Astrocyte (in vitro differentiated cells and primary cell): Measurements from ENCODE around the gene TSPAN15. TPM values are rescaled to one million over a fixed set of nuclear protein-coding genes. Genes with fewer than 3 reads are reported as not detected.

Source experiments
- DNase-seq: peaks from one replicate; pipeline ENCODE4 v3.0.0-alpha.2; 2010; ENCODE audit warnings: low read depth
- FAIRE-seq: peaks from 2 replicates; lab custom pipeline; 2011; peaks lifted over from hg19 to GRCh38; lab: Jason Lieb, UNC
- H2AFZ ChIP-seq: 2 replicates; pipeline ENCODE4 v1.6.0; 2012; ENCODE audit warnings: low read depth, low read length, inconsistent platforms
- H3K27ac ChIP-seq: 2 replicates; pipeline ENCODE4 v1.5.1; 2011; ENCODE audit warnings: low read depth, low read length, inconsistent platforms
- H3K27me3 ChIP-seq: 2 replicates; pipeline ENCODE4 v1.6.0; 2011; ENCODE audit warnings: low read length, inconsistent platforms; ENCODE audit not compliant: insufficient read depth
- H3K36me3 ChIP-seq: 2 replicates; pipeline ENCODE4 v1.5.1; 2011; ENCODE audit warnings: low read length, inconsistent platforms; ENCODE audit not compliant: insufficient read depth
- H3K4me1 ChIP-seq: 2 replicates; pipeline ENCODE4 v1.5.1; 2011; ENCODE audit warnings: low read length, inconsistent platforms; ENCODE audit not compliant: insufficient read depth
- H3K4me2 ChIP-seq: 2 replicates; pipeline ENCODE4 v1.6.0; 2012; ENCODE audit warnings: low read length, inconsistent platforms
- H3K4me3 ChIP-seq: 2 replicates; pipeline ENCODE4 v1.5.1; 2011; ENCODE audit warnings: low read depth, mild to moderate bottlenecking, low read length, inconsistent platforms; ENCODE audit not compliant: insufficient read depth
- H3K79me2 ChIP-seq: 2 replicates; pipeline ENCODE4 v1.6.0; 2012; ENCODE audit warnings: mild to moderate bottlenecking, low read length, inconsistent platforms; ENCODE audit not compliant: insufficient read depth
- H3K9ac ChIP-seq: 2 replicates; pipeline ENCODE4 v1.6.0; 2012; ENCODE audit warnings: mild to moderate bottlenecking, low read length, inconsistent platforms
- H3K9me3 ChIP-seq: 2 replicates; pipeline ENCODE4 v1.5.1; 2012; ENCODE audit warnings: low read depth, mild to moderate bottlenecking, low read length, inconsistent platforms; ENCODE audit not compliant: insufficient read depth
- H4K20me1 ChIP-seq: 2 replicates; pipeline ENCODE4 v1.6.0; 2012; ENCODE audit warnings: low read length, inconsistent platforms; ENCODE audit not compliant: insufficient read depth
- H3K27ac Mint-ChIP-seq: one replicate; pipeline ENCODE4 v1.8.0; 2021; ENCODE audit warnings: mild to moderate bottlenecking, mixed read lengths; ENCODE audit not compliant: unreplicated experiment
- H3K27me3 Mint-ChIP-seq: one replicate; pipeline ENCODE4 v1.8.0; 2021; ENCODE audit warnings: low read depth, mixed read lengths; ENCODE audit not compliant: unreplicated experiment
- H3K36me3 Mint-ChIP-seq: one replicate; pipeline ENCODE4 v1.8.0; 2021; ENCODE audit warnings: low read depth, mixed read lengths; ENCODE audit not compliant: unreplicated experiment
- H3K4me1 Mint-ChIP-seq: one replicate; pipeline ENCODE4 v1.8.0; 2021; ENCODE audit warnings: low read depth, mixed read lengths; ENCODE audit not compliant: unreplicated experiment
- H3K4me3 Mint-ChIP-seq: one replicate; pipeline ENCODE4 v1.8.0; 2021; ENCODE audit warnings: mild to moderate bottlenecking, moderate library complexity, mixed read lengths; ENCODE audit not compliant: unreplicated experiment
- H3K9me3 Mint-ChIP-seq: one replicate; pipeline ENCODE4 v1.8.0; 2021; ENCODE audit warnings: mild to moderate bottlenecking, mixed read lengths; ENCODE audit not compliant: unreplicated experiment
- EZH2 ChIP-seq: IDR thresholded peaks from 2 replicates; pipeline ENCODE4 v1.6.1; 2012; ENCODE audit warnings: mild to moderate bottlenecking, low read length, inconsistent platforms; ENCODE audit not compliant: insufficient read depth
- total RNA-seq: library from RNA; stranded (reverse); gene quantifications from 2 replicates; pipeline ENCODE4 v1.2.1, GENCODE V29; 2021
- TF ChIP-seq, protein P1 (sequence below): IDR thresholded peaks from 2 replicates; pipeline ENCODE4 v1.5.1; 2011; ENCODE audit warnings: low read depth, mild to moderate bottlenecking, inconsistent platforms, low read length, moderate library complexity; ENCODE audit not compliant: insufficient read depth

TSPAN15 gene
- total RNA-seq, 1 donor from 2014 or later = 9.4 TPM

GRCh38 chr10:69439350-69439739 lies 11.9 kb upstream of the TSPAN15 start:
- peaks cover 22% of the 10 kb centered on the region for H3K27me3 Mint-ChIP-seq
- no peak for FAIRE-seq
- H3K9me3 ChIP-seq = no peaks in the 10 kb centered on the region
- H3K27me3 ChIP-seq = peaks cover 4% of the 10 kb centered on the region
- H3K4me1 Mint-ChIP-seq = peaks cover 4% of the 10 kb centered on the region
- no peaks in the 10 kb centered on the region for H3K36me3 Mint-ChIP-seq
- no peak for DNase-seq
- no peak overlapping the region for H3K4me3 ChIP-seq
- no peak overlapping the region for H3K9ac ChIP-seq
- no peak for TF ChIP-seq EZH2
- TF ChIP-seq, protein P1, sequence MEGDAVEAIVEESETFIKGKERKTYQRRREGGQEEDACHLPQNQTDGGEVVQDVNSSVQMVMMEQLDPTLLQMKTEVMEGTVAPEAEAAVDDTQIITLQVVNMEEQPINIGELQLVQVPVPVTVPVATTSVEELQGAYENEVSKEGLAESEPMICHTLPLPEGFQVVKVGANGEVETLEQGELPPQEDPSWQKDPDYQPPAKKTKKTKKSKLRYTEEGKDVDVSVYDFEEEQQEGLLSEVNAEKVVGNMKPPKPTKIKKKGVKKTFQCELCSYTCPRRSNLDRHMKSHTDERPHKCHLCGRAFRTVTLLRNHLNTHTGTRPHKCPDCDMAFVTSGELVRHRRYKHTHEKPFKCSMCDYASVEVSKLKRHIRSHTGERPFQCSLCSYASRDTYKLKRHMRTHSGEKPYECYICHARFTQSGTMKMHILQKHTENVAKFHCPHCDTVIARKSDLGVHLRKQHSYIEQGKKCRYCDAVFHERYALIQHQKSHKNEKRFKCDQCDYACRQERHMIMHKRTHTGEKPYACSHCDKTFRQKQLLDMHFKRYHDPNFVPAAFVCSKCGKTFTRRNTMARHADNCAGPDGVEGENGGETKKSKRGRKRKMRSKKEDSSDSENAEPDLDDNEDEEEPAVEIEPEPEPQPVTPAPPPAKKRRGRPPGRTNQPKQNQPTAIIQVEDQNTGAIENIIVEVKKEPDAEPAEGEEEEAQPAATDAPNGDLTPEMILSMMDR = no peak
- no peaks in the 10 kb centered on the region for H4K20me1 ChIP-seq
- no peaks in the 10 kb centered on the region for H3K79me2 ChIP-seq
- no peaks in the 10 kb centered on the region for H3K36me3 ChIP-seq
- H3K4me2 ChIP-seq = no peak overlapping the region
- no peak overlapping the region for H3K27ac Mint-ChIP-seq
- H2AFZ ChIP-seq = no peak overlapping the region
- H3K27ac ChIP-seq = no peak overlapping the region
- H3K4me3 Mint-ChIP-seq = no peak overlapping the region
- H3K4me1 ChIP-seq = peaks cover 5% of the 10 kb centered on the region
- peaks cover 6% of the 10 kb centered on the region for H3K9me3 Mint-ChIP-seq

- DNase-seq (no peak), FAIRE-seq (no peak)
- H3K9me3 ChIP-seq = no peaks in the 10 kb centered on the region
- Mint-ChIP-seq H3K27ac (no peak overlapping the region), H3K4me3 (no peak overlapping the region), H3K9me3 (peaks cover 4% of the 10 kb centered on the region), H3K4me1 (peaks cover 5% of the 10 kb centered on the region), H3K36me3 (no peaks in the 10 kb centered on the region), H3K27me3 (peaks cover 22% of the 10 kb centered on the region)
- no peaks in the 10 kb centered on the region for H3K79me2 ChIP-seq
- H3K36me3 ChIP-seq = no peaks in the 10 kb centered on the region
- no peak overlapping the region for H3K27ac ChIP-seq
- H3K4me1 ChIP-seq = peaks cover 5% of the 10 kb centered on the region
- TF ChIP-seq, protein P1 = no peak
- TF ChIP-seq EZH2 = no peak
- H4K20me1 ChIP-seq = no peaks in the 10 kb centered on the region
- no peak overlapping the region for H3K4me3 ChIP-seq
- H3K9ac ChIP-seq = no peak overlapping the region
- peaks cover 4% of the 10 kb centered on the region for H3K27me3 ChIP-seq
- no peak overlapping the region for H3K4me2 ChIP-seq
- no peak overlapping the region for H2AFZ ChIP-seq
Observed at GRCh38 chr10:69439813-69440506, 11.3 kb upstream of the TSPAN15 start.

DNA sequence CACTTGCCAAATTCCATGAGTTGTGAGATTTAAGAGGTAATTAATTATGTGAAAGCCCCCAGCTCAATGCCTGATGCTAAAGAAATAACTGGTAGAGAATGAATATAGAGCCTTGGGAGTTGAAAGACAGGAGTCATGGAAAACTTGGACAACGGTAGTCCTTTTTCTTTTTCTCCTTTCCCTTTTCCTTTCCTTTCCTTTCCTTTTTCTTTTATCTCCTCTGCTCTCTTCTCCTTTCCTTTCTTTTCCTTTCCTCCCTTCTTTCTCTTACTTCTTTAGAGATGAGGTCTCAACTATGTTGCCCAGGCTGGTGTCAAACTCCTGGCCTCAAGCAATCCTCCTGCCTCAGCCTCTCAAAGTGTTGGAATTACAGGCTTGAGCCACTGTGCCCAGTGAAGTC lies 7.9 kb upstream of the TSPAN15 start:
- Mint-ChIP-seq H3K9me3 (peaks cover 6% of the 10 kb centered on the region), H3K36me3 (no peaks in the 10 kb centered on the region), H3K27ac (no peak overlapping the region), H3K4me1 (peaks cover 29% of the 10 kb centered on the region), H3K27me3 (peaks cover 6% of the 10 kb centered on the region), H3K4me3 (no peak overlapping the region)
- FAIRE-seq (no peak), DNase-seq (no peak)
- Histone ChIP-seq H3K4me3 (no peak overlapping the region), H3K9ac (no peak overlapping the region), H2AFZ (no peak overlapping the region), H3K79me2 (no peaks in the 10 kb centered on the region), H3K4me2 (no peak overlapping the region), H3K9me3 (no peaks in the 10 kb centered on the region), H4K20me1 (no peaks in the 10 kb centered on the region), H3K4me1 (peaks cover 16% of the 10 kb centered on the region), H3K36me3 (no peaks in the 10 kb centered on the region), H3K27ac (no peak overlapping the region), H3K27me3 (no peaks in the 10 kb centered on the region)
- no peak for TF ChIP-seq EZH2
- TF ChIP-seq, protein P1 = no peak
